ENCODE data around the gene RTN1.

RTN1 gene

DNA sequence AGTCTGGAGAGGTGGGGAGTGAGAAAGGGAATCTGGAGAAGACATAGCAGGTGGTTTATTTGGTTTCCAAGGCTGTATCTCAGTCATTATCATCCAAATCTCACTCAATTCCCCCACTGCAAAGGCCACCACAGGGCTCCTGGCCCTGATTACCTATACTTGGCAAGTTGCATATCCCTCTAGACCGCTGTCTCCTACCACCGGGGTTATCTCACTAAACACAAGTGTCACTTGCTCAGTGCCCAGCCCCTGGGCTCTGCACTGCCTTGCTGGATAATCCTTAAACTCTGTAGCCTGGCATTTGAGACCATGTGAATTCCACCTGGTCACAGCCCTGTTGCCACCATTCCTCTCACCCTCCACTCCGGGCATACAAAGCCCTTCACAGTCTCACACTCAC lies 119.0 kb downstream of the RTN1 start:
- H3K9me3 Mint-ChIP-seq, result peaks cover 0 to 1% of the 10 kb centered on the region in 2 donors
- H3K27ac Mint-ChIP-seq, result no peak overlapping the region
- no peak for DNase-seq
- no peaks in the 10 kb centered on the region for H3K36me3 Mint-ChIP-seq
- no peak for ATAC-seq (replicated peaks)
- no peak overlapping the region for H3K4me3 Mint-ChIP-seq
- H3K27me3 Mint-ChIP-seq, result peaks cover 0 to 3% of the 10 kb centered on the region in 2 donors
- H3K4me1 Mint-ChIP-seq, result no peaks in the 10 kb centered on the region

DNA sequence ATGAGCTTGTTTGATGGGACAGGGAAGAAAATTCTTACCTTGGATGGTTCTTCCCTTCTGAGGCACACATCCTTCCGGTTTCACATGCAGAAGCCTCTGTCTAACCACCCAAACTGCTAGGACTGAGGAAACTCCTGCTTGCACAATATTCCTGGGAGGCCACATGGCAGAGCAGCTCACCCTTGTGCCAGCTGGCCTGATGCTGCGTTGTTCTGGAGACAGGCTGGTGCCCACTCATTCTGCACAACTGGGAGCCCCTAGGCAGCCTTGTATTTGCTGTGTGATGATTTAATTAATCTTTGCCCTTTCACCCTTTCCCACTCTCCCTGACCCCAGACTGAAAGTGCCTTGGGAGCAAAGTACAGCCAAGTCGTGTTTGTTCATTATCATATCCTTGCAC lies 130.8 kb downstream of the RTN1 start:
- ATAC-seq (replicated peaks), result no peak
- Mint-ChIP-seq H3K27ac (no peak overlapping the region), H3K4me1 (no peaks in the 10 kb centered on the region), H3K27me3 (no peaks in the 10 kb centered on the region), H3K36me3 (no peaks in the 10 kb centered on the region), H3K9me3 (peaks cover 20 to 23% of the 10 kb centered on the region in 2 donors), H3K4me3 (no peak overlapping the region)
- DNase-seq, result no peak

DNA sequence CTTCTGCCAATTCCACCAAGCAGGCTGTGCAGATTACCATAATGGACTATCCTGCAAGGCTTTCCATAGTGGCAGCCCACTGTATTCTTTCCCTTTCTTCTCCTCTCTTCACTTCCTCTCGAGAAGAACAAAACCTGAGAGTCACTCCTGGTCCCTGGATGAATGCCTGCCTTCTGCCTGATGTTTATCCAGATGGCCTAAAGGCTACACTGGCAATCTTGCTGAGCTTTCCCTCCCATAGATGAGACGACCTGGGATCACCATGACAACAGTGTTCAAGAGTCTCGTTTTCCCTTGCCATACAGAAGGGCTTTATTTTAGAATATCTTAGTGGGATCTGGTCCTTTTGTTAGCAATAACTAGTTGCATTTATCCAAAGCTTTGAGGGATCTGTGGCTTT lies 142.3 kb downstream of the RTN1 start:
- H3K36me3 Mint-ChIP-seq, result no peaks in the 10 kb centered on the region
- ATAC-seq (replicated peaks) (no peak), DNase-seq (no peak)
- peaks cover 0 to 1% of the 10 kb centered on the region in 2 donors for H3K9me3 Mint-ChIP-seq
- no peaks in the 10 kb centered on the region for H3K4me1 Mint-ChIP-seq
- no peak overlapping the region for H3K4me3 Mint-ChIP-seq
- H3K27me3 Mint-ChIP-seq, result no peaks in the 10 kb centered on the region
- no peak overlapping the region for H3K27ac Mint-ChIP-seq

DNA sequence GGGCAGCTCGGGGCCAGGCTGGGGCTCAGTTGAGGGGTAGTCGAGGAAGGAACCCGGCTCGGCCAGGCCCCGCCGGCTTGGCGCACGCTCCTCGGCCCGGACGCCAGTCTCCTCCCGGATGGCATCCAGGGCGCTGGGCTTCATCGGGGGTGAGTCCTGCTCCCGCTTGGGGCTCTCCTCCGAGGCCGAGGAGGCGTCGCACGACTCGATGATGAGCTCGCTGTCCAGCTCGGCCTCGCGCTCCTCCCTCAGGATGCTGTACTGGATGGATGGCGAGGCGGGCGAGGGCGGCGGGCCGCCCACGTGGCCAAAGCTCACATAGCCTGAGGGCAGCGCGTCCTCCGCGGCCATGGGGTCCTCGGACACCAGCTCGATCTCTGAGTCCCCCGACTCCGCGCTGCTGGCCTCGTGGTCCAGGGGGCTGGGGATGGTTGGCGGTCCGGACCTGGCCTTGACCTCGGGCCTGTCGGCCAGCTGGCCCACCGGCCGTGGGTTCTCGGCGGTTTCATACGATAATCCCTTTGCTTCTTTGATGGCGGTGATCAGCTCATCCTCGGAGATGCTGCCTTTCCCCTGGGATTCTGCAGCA lies 143.4 kb downstream of the RTN1 start:
- no peak for DNase-seq
- peaks cover 0 to 1% of the 10 kb centered on the region in 2 donors for H3K9me3 Mint-ChIP-seq
- no peaks in the 10 kb centered on the region for H3K36me3 Mint-ChIP-seq
- no peak overlapping the region for H3K4me3 Mint-ChIP-seq
- H3K4me1 Mint-ChIP-seq, result no peaks in the 10 kb centered on the region
- ATAC-seq (replicated peaks), result no peak
- H3K27me3 Mint-ChIP-seq, result no peaks in the 10 kb centered on the region
- no peak overlapping the region for H3K27ac Mint-ChIP-seq

DNA sequence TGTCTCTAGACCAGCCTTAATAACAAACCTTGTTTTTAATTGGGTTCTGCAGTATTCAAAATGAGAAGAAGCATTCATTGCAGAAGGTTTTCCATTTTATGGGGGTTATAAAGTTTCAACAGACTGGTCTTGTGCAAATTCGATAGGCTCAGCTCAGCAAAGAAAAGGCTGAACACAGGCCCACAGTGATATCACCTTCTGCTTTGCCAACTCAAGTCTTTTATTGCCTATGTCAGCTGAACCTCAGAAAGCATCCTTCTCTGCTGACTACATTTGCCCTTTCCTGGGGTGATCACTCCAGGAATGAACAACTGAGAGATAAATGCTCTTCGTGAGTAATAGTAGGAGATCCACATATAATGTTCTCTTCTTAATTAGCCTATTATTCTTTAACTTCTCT lies 159.5 kb downstream of the RTN1 start:
- ATAC-seq (replicated peaks) (no peak), DNase-seq (no peak)
- Mint-ChIP-seq H3K36me3 (no peaks in the 10 kb centered on the region), H3K4me1 (no peaks in the 10 kb centered on the region), H3K9me3 (no peaks in the 10 kb centered on the region), H3K27ac (no peak overlapping the region), H3K4me3 (no peak overlapping the region), H3K27me3 (peaks cover 0 to 4% of the 10 kb centered on the region in 2 donors)

DNA sequence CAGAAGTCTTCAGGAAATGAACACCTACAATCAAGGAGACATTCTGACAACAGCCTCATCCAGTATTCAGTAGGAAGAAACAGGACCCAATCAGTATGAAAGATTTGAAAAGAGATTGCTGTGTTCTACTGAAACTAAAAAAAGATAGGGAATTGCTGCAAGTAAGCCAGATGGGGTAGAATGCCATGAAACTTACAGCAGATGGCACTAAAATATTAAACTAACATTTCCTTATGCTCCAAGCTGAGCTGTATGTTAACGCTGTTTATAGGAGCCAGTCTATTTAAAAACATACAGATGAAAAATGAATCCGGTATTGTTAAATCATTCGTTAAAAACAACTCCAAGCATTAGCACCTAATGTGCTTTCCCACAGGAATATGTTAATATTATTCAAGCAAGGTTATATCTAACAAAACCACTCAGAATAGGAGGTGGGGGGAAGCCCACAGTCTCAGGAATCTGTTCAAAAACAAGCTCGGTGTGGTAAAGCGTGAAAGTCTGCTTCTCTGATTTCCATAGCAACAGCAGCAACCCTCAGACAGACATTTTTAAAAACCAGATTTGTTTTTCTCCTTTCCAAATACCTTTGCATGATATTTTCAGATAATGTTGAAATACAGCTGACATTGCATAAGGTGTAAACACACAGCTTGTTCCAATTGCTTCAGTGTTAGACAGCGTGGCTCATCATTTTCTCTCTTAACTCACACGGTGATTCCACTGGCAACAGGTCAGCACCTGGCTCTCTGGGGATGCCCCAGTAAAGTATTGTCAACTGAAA lies 162.6 kb downstream of the RTN1 start:
- H3K4me1 Mint-ChIP-seq, result no peaks in the 10 kb centered on the region
- ATAC-seq (replicated peaks), result no peak
- DNase-seq, result no peak
- no peak overlapping the region for H3K4me3 Mint-ChIP-seq
- H3K27ac Mint-ChIP-seq, result no peak overlapping the region
- peaks cover 0 to 6% of the 10 kb centered on the region in 2 donors for H3K27me3 Mint-ChIP-seq
- peaks cover 0 to 3% of the 10 kb centered on the region in 2 donors for H3K9me3 Mint-ChIP-seq
- no peaks in the 10 kb centered on the region for H3K36me3 Mint-ChIP-seq

DNA sequence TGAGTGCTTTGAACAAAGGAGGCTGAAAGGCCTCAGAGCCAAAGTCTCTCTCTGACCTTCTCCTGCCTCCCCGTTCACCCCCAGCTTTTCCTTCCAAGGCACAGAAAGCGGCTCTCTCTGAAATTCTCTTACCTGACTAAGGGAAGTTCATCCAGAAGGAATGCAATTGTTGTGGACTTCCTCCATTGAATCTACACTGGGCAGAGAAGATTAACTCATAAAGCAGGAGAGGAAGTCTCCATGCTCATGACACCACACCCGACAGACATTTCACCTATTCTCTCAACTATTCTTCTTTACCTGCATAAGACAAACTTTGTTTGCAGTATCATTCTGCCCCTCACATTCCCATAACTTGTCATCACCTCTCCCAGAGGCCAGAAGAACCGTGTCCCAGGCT lies 164.7 kb downstream of the RTN1 start:
- H3K27ac Mint-ChIP-seq, result no peak overlapping the region
- ATAC-seq (replicated peaks), result no peak
- H3K27me3 Mint-ChIP-seq, result peaks cover 0 to 6% of the 10 kb centered on the region in 2 donors
- H3K4me3 Mint-ChIP-seq, result no peak overlapping the region
- H3K9me3 Mint-ChIP-seq, result peaks cover 0 to 12% of the 10 kb centered on the region in 2 donors
- no peaks in the 10 kb centered on the region for H3K4me1 Mint-ChIP-seq
- no peaks in the 10 kb centered on the region for H3K36me3 Mint-ChIP-seq
- no peak for DNase-seq

DNA sequence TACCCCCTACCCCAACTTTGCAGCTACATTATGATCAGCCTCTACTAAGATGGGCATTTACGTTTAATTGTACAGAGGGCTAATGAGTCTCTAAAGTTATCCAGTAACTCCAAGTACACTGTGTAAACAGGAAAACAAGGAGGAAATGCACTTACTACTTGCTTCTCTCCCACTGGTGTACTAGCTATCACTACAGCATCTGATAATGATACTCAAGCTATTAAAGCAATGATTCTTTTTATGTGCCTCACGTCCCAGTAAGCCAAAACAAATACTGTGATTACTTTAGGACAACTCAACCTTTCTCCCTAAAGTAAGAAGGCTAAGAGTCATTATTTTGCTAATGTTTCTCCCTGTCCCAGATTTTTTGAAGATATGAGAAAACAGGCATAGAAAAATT lies 165.3 kb downstream of the RTN1 start:
- H3K27ac Mint-ChIP-seq, result no peak overlapping the region
- H3K4me3 Mint-ChIP-seq, result no peak overlapping the region
- peaks cover 0 to 12% of the 10 kb centered on the region in 2 donors for H3K9me3 Mint-ChIP-seq
- H3K36me3 Mint-ChIP-seq, result no peaks in the 10 kb centered on the region
- H3K4me1 Mint-ChIP-seq, result no peaks in the 10 kb centered on the region
- peaks cover 0 to 6% of the 10 kb centered on the region in 2 donors for H3K27me3 Mint-ChIP-seq
- DNase-seq (no peak), ATAC-seq (replicated peaks) (no peak)

DNA sequence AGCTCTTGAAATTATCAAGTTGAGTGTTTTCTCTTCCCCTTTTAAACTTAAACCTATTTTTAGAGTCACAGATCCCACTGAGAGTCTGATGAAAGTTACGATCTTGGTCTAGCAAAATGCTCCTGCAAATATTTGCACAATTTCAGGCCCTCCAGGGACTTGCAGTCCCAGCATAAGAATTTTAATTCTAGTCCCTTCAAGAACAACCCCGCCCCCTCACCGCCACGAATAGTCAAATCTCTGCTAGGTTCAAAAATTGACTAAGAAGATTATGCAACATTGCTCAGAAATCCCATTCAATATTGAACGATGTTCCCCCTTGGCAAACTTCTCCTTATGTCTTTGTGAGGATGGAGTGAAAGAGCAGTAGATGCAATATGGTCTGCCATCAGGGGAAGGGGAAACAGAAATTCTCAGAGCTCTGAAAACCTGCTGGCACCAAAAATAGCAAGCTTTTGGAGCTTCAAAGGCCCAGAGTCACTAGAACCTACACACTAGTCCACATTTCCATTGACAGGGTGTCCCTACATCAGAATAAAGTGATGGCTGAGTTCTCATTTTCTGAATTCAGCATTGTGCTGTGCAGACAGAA lies 166.4 kb downstream of the RTN1 start:
- ATAC-seq (replicated peaks) (no peak), DNase-seq (no peak)
- H3K4me1 Mint-ChIP-seq, result no peaks in the 10 kb centered on the region
- no peak overlapping the region for H3K4me3 Mint-ChIP-seq
- H3K36me3 Mint-ChIP-seq, result no peaks in the 10 kb centered on the region
- H3K9me3 Mint-ChIP-seq, result peaks cover 0 to 12% of the 10 kb centered on the region in 2 donors
- peaks cover 0 to 6% of the 10 kb centered on the region in 2 donors for H3K27me3 Mint-ChIP-seq
- no peak overlapping the region for H3K27ac Mint-ChIP-seq

DNA sequence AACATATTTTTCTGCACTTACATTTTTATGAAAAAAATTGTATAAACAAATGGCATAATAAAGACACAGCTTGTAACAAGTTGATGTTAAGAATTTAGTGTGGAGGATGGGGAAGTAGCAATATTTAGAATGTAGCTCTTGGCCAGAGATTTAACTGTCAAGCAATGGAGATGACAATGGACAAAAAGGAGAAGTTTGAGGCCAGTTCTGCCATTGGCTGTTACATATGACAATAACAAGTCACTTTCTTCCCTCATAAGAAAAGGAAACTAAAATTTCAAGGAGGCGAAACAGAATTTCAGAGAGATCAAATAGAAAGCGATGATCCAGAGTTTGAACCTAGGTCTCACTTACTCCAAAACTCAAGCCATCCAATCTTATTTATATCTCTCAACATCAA lies 171.1 kb downstream of the RTN1 start:
- H3K9me3 Mint-ChIP-seq, result peaks cover 0 to 14% of the 10 kb centered on the region in 2 donors
- H3K4me3 Mint-ChIP-seq, result no peak overlapping the region
- ATAC-seq (replicated peaks) (no peak), DNase-seq (no peak)
- H3K27me3 Mint-ChIP-seq, result peaks cover 0 to 7% of the 10 kb centered on the region in 2 donors
- no peaks in the 10 kb centered on the region for H3K36me3 Mint-ChIP-seq
- no peak overlapping the region for H3K27ac Mint-ChIP-seq
- no peaks in the 10 kb centered on the region for H3K4me1 Mint-ChIP-seq

DNA sequence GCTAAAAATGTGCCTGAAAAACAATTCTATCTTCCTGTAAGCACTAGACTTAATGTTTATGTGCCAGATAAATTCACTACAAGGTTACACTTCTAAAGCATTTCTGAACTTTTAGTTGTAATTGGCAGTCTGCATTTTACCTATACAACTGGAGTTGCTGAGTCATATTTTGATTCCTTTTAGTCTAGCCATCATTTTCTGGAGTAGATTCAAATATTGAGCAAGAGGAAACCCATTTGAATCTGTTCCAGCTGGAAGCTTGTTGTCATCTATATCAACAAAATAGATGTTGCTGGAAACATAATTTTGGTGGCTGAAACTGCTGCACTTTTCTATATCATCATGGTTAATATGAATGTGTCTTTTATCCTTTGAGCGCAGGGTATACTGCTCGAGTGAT lies 171.8 kb downstream of the RTN1 start:
- ATAC-seq (replicated peaks), result no peak
- Mint-ChIP-seq H3K27me3 (peaks cover 0 to 7% of the 10 kb centered on the region in 2 donors), H3K4me3 (no peak overlapping the region), H3K36me3 (no peaks in the 10 kb centered on the region), H3K4me1 (no peaks in the 10 kb centered on the region), H3K27ac (no peak overlapping the region), H3K9me3 (peaks cover 0 to 14% of the 10 kb centered on the region in 2 donors)
- DNase-seq, result no peak

DNA sequence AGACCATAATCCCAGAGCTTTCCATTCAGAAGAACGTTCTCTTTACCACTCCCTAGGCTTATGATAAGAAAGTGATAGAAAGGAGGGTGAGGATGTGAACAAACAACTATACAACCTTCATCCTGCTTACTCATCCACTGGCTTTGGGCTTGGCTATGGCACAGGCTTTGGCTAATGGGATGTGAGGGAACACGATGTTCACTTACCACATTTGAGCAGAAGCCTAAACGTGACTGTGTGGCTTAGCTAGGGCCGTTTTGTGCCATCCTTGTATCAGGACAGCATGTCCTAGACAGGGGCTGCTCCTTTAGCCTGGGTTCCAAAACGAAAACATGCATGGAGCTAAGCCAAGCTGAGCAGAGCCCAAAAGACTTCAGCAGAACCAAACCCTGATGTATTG lies 175.4 kb downstream of the RTN1 start:
- Mint-ChIP-seq H3K36me3 (no peaks in the 10 kb centered on the region), H3K9me3 (peaks cover 7 to 9% of the 10 kb centered on the region in 2 donors), H3K27me3 (peaks cover 5 to 7% of the 10 kb centered on the region in 2 donors), H3K4me1 (no peaks in the 10 kb centered on the region), H3K27ac (no peak overlapping the region), H3K4me3 (no peak overlapping the region)
- ATAC-seq (replicated peaks), result no peak
- DNase-seq, result no peak

DNA sequence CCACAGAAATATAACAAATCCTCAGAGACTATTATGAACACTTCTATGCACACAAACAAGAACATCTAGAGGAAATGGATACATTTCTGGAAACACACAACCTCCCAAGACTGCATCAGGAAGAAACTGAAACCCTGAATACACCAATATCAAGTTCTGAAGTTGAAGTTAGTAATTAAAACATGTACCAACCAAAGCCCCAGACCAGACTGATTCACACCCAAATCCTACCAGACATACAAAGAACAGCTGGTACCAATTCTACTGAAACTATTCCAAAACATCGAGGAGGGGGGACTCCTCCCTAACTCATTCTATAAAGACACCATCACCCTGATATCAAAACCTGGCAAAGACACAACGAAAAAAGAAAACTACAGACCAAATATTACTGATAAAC lies 179.3 kb downstream of the RTN1 start:
- peaks cover 13 to 21% of the 10 kb centered on the region in 2 donors for H3K27me3 Mint-ChIP-seq
- no peak overlapping the region for H3K4me3 Mint-ChIP-seq
- peaks cover 7% of the 10 kb centered on the region in 2 donors for H3K9me3 Mint-ChIP-seq
- H3K36me3 Mint-ChIP-seq, result no peaks in the 10 kb centered on the region
- no peak overlapping the region for H3K27ac Mint-ChIP-seq
- DNase-seq (no peak), ATAC-seq (replicated peaks) (no peak)
- no peaks in the 10 kb centered on the region for H3K4me1 Mint-ChIP-seq

DNA sequence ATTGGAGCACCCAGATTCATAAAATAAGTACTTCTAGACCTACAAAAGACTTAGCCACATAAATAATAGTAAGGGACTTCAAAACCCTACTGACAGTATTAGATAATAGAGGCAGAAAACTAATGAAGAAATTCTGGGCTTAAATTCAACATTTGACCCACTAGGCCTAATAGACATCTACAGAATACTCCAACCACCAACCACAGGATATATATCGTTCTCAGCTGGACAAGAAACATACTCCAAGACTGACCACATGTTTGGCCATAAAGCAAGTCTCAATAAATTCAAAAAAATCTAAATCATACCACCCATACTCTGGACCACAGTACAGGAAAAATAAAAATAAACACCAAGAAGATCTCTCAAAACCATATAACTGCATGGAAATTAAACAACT lies 180.2 kb downstream of the RTN1 start:
- no peak overlapping the region for H3K27ac Mint-ChIP-seq
- H3K27me3 Mint-ChIP-seq, result peaks cover 18 to 26% of the 10 kb centered on the region in 2 donors
- ATAC-seq (replicated peaks), result no peak
- no peaks in the 10 kb centered on the region for H3K36me3 Mint-ChIP-seq
- H3K4me3 Mint-ChIP-seq, result no peak overlapping the region
- H3K9me3 Mint-ChIP-seq, result peaks cover 7% of the 10 kb centered on the region in 2 donors
- no peaks in the 10 kb centered on the region for H3K4me1 Mint-ChIP-seq
- DNase-seq, result no peak
